ENCODE data around the gene AUTS2.

GRCh38 chr7:69883399-69883891, 285.2 kb downstream of the AUTS2 start:
- TF ChIP-seq CTCF (IDR thresholded peaks at IDR 0.05) (no peak), POLR2A (IDR thresholded peaks at IDR 0.05) (no peak), POLR2AphosphoS5 (IDR thresholded peaks at IDR 0.05; ENCODE audit: insufficient read depth in 1 of 2, low read depth in 1 of 2) (no peak)

Measured in vagina (tissue), 2 donors.